MM.1S (cell line): ENCODE results near the gene KIAA0513.

ENCODE experiments used
- DNase-seq: peaks from one replicate; pipeline ENCODE4 v3.0.0-alpha.2; 2015
- H2AFZ ChIP-seq: fragments of 300-600 bp; sonication (generic); 2 replicates; pipeline ENCODE4 v1.6.0; 2016; ENCODE audit warnings: antibody characterized with exemption, low read length
- H3F3A ChIP-seq: fragments of 300-600 bp; sonication (generic); 2 replicates; pipeline ENCODE4 v1.6.1; 2016; ENCODE audit warnings: mild to moderate bottlenecking, antibody characterized with exemption, low read length, moderate library complexity, mixed read lengths; ENCODE audit not compliant: insufficient read depth
- H3K27ac ChIP-seq: fragments of 300-600 bp; sonication (generic); 2 replicates; pipeline ENCODE4 v1.5.1; 2016; ENCODE audit warnings: mild to moderate bottlenecking, low read length
- H3K27me3 ChIP-seq: fragments of 300-600 bp; sonication (generic); replicated peaks from 2 replicates; pipeline ENCODE4 v1.6.0; 2016; ENCODE audit warnings: low read length; ENCODE audit not compliant: insufficient read depth
- H3K36me3 ChIP-seq: fragments of 300-600 bp; sonication (generic); replicated peaks from 2 replicates; pipeline ENCODE4 v1.6.1; 2016; ENCODE audit warnings: mild to moderate bottlenecking, low read length, mixed read lengths; ENCODE audit not compliant: insufficient read depth
- H3K4me1 ChIP-seq: fragments of 300-600 bp; sonication (generic); 2 replicates; pipeline ENCODE4 v1.6.1; 2016; ENCODE audit warnings: low read length, mixed read lengths
- H3K4me2 ChIP-seq: fragments of 300-600 bp; sonication (generic); 2 replicates; pipeline ENCODE4 v1.6.0; 2016; ENCODE audit warnings: low read depth, low read length
- H3K4me3 ChIP-seq: fragments of 300-600 bp; sonication (generic); 2 replicates; pipeline ENCODE4 v1.5.1; 2016; ENCODE audit warnings: low read length, mixed read lengths
- H3K79me2 ChIP-seq: fragments of 300-600 bp; sonication (generic); 2 replicates; pipeline ENCODE4 v1.6.1; 2016; ENCODE audit warnings: mixed run types, low read length, mixed read lengths
- H3K9ac ChIP-seq: fragments of 300-600 bp; sonication (generic); 2 replicates; pipeline ENCODE4 v1.6.1; 2016; ENCODE audit warnings: low read length, mixed read lengths
- H3K9me2 ChIP-seq: fragments of 300-600 bp; sonication (generic); replicated peaks from 2 replicates; pipeline ENCODE4 v1.6.1; 2016; ENCODE audit warnings: mild to moderate bottlenecking, low read length, mixed read lengths; ENCODE audit not compliant: insufficient read depth
- H3K9me3 ChIP-seq: fragments of 300-600 bp; sonication (generic); replicated peaks from 2 replicates; pipeline ENCODE4 v1.6.1; 2016; ENCODE audit warnings: mild to moderate bottlenecking, low read length, mixed read lengths; ENCODE audit not compliant: insufficient read depth
- H4K20me1 ChIP-seq: fragments of 300-600 bp; sonication (generic); 2 replicates; pipeline ENCODE4 v1.6.1; 2016; ENCODE audit warnings: mild to moderate bottlenecking, low read length, moderate library complexity, mixed read lengths; ENCODE audit not compliant: insufficient read depth
- CTCF ChIP-seq: fragments of 300-600 bp; sonication (generic); IDR thresholded peaks from 2 replicates; pipeline ENCODE4 v1.5.1; 2016; ENCODE audit warnings: antibody characterized with exemption, low read length, mixed read lengths
- EZH2 ChIP-seq: fragments of 300-600 bp; sonication (generic); optimal IDR thresholded peaks from 2 replicates; pipeline ENCODE3; 2017; ENCODE audit warnings: low read depth, mild to moderate bottlenecking, antibody characterized with exemption, low read length, mixed read lengths
- EZH2phosphoT487 ChIP-seq: fragments of 300-600 bp; sonication (generic); IDR thresholded peaks from 2 replicates; pipeline ENCODE4 v1.6.1; 2018; ENCODE audit warnings: antibody characterized with exemption, low read length

KIAA0513 gene

GRCh38 chr16:85081038-85081437 lies 53.4 kb downstream of the KIAA0513 start:
- Histone ChIP-seq H3K27me3 (no peaks in the 10 kb centered on the region), H3K9me3 (no peaks in the 10 kb centered on the region), H3K27ac (no peak overlapping the region), H2AFZ (no peak overlapping the region), H3K4me1 (no peaks in the 10 kb centered on the region), H3K4me2 (no peak overlapping the region), H3K4me3 (no peak overlapping the region), H3K9ac (no peak overlapping the region), H3F3A (no peaks in the 10 kb centered on the region), H3K36me3 (no peaks in the 10 kb centered on the region), H3K79me2 (no peaks in the 10 kb centered on the region), H4K20me1 (no peaks in the 10 kb centered on the region), H3K9me2 (no peaks in the 10 kb centered on the region)
- DNase-seq: no peak
- TF ChIP-seq EZH2phosphoT487 (no peak), EZH2 (no peak), CTCF (no peak)

DNA sequence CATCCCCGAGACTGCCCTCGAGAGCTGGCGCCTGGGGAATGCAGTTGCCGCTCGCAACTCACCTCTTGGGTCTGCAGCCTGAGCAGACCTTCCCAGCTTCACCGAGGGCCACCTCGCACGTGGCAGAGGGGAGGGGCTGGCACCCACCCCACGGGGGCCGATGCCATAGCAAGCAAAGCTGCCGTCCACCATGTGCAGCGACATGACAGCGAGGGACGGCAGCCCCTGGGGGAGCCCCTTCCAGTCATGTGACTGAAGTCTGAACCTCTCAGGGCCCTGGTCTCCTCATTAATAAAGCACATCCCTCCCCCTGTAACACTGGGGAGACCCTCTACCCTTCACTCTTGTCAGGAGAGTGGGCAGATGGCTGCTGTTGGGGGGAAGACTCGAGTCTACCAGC lies 54.2 kb downstream of the KIAA0513 start:
- TF ChIP-seq EZH2: no peak
- no peak for TF ChIP-seq EZH2phosphoT487
- no peak for TF ChIP-seq CTCF
- no peak overlapping the region for H3K4me2 ChIP-seq
- no peak overlapping the region for H3K27ac ChIP-seq
- H3K9me2 ChIP-seq: no peaks in the 10 kb centered on the region
- no peaks in the 10 kb centered on the region for H3F3A ChIP-seq
- no peaks in the 10 kb centered on the region for H3K4me1 ChIP-seq
- no peaks in the 10 kb centered on the region for H3K9me3 ChIP-seq
- no peak overlapping the region for H3K4me3 ChIP-seq
- no peaks in the 10 kb centered on the region for H3K79me2 ChIP-seq
- no peaks in the 10 kb centered on the region for H4K20me1 ChIP-seq
- H3K36me3 ChIP-seq: no peaks in the 10 kb centered on the region
- H3K9ac ChIP-seq: no peak overlapping the region
- no peak for DNase-seq
- no peaks in the 10 kb centered on the region for H3K27me3 ChIP-seq
- no peak overlapping the region for H2AFZ ChIP-seq

- Histone ChIP-seq H3F3A (no peaks in the 10 kb centered on the region), H2AFZ (no peak overlapping the region), H3K9ac (no peak overlapping the region), H3K4me2 (no peak overlapping the region), H3K9me2 (no peaks in the 10 kb centered on the region), H3K36me3 (no peaks in the 10 kb centered on the region), H4K20me1 (no peaks in the 10 kb centered on the region), H3K9me3 (no peaks in the 10 kb centered on the region), H3K27ac (no peak overlapping the region), H3K4me1 (no peaks in the 10 kb centered on the region), H3K79me2 (no peaks in the 10 kb centered on the region), H3K27me3 (no peaks in the 10 kb centered on the region), H3K4me3 (no peak overlapping the region)
- TF ChIP-seq EZH2: no peak
- no peak for TF ChIP-seq CTCF
- no peak for TF ChIP-seq EZH2phosphoT487
- DNase-seq: no peak
These were observed 54.8 kb downstream of the KIAA0513 start for GRCh38 chr16:85082173-85083050.
